Endothelial cell of umbilical vein (primary cell): ENCODE data around the gene FBXO10.

ENCODE experiments used
- EZH2 ChIP-seq: IDR thresholded peaks from 2 replicates; pipeline ENCODE4 v1.6.1; 2012; ENCODE audit warnings: borderline replicate concordance, low read depth, mild to moderate bottlenecking, moderate library complexity, low read length, inconsistent platforms; ENCODE audit not compliant: severe bottlenecking
- FOS ChIP-seq: IDR thresholded peaks from 2 replicates; pipeline ENCODE4 v1.6.1; 2011; ENCODE audit warnings: mild to moderate bottlenecking, low read length, moderate library complexity, borderline replicate concordance; ENCODE audit not compliant: insufficient read depth
- POLR2AphosphoS5 ChIP-seq: IDR thresholded peaks from 2 replicates; pipeline ENCODE4 v1.6.1; 2012; ENCODE audit warnings: low read depth, mild to moderate bottlenecking, control low read depth, low read length, moderate library complexity; ENCODE audit not compliant: insufficient read depth
- TF ChIP-seq, protein P1 (sequence below), 2 donors: IDR thresholded peaks; 1 replicate in 1 of 2; 2 replicates in 1 of 2; pipeline ENCODE4 v1.5.1; 2011; ENCODE audit warnings: low read length in 2 of 2, mild to moderate bottlenecking in 2 of 2, moderate library complexity in 2 of 2, control low read depth in 1 of 2, inconsistent platforms in 1 of 2, low read depth in 1 of 2; ENCODE audit not compliant: insufficient read depth in 1 of 2; ENCODE audit errors: extremely low read depth in 1 of 2

GRCh38 chr9:37551468-37551867 is 24.7 kb downstream of the FBXO10 start:
- TF ChIP-seq, protein P1, sequence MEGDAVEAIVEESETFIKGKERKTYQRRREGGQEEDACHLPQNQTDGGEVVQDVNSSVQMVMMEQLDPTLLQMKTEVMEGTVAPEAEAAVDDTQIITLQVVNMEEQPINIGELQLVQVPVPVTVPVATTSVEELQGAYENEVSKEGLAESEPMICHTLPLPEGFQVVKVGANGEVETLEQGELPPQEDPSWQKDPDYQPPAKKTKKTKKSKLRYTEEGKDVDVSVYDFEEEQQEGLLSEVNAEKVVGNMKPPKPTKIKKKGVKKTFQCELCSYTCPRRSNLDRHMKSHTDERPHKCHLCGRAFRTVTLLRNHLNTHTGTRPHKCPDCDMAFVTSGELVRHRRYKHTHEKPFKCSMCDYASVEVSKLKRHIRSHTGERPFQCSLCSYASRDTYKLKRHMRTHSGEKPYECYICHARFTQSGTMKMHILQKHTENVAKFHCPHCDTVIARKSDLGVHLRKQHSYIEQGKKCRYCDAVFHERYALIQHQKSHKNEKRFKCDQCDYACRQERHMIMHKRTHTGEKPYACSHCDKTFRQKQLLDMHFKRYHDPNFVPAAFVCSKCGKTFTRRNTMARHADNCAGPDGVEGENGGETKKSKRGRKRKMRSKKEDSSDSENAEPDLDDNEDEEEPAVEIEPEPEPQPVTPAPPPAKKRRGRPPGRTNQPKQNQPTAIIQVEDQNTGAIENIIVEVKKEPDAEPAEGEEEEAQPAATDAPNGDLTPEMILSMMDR (IDR thresholded peaks at IDR 0.05; ENCODE audit: extremely low read depth in 1 of 2, insufficient read depth in 1 of 2, low read depth in 1 of 2, low read length in 2 of 2): no peak
- TF ChIP-seq EZH2 (no peak), POLR2AphosphoS5 (no peak), FOS (no peak)
